Measurements from ENCODE around the gene DHODH.
"Not testable (repeated sequence)": the region's sequence is repeated elsewhere in the genome, so short reads cannot be mapped to it uniquely, and the experiment has no call there.

Gene DHODH

GRCh38 chr16:72008424-72009216 lies at the start of gene DHODH:
Gene DHODH, plus strand, starts transcription at chr16:72008744. Its CDS starts 21 bp downstream, at chr16:72008765.
- peak within 1 kb of the TSS; percentile 98 for H3K4me3 ChIP-seq (ENCODE audit: low read depth, low read length)

GRCh38 chr16:71961066-71962039 lies 47.2 kb upstream of the DHODH start:
- no peak overlapping the region for H3K4me3 ChIP-seq (ENCODE audit: low read depth, low read length)

GRCh38 chr16:71963125-71963875 lies 45.2 kb upstream of the DHODH start:
- no peak overlapping the region for H3K4me3 ChIP-seq (ENCODE audit: low read depth, low read length)

GRCh38 chr16:71965223-71965622 lies 43.3 kb upstream of the DHODH start:
- H3K4me3 ChIP-seq (ENCODE audit: low read depth, low read length) = no peak overlapping the region

GRCh38 chr16:71966932-71967331 lies 41.6 kb upstream of the DHODH start:
- no peak overlapping the region for H3K4me3 ChIP-seq (ENCODE audit: low read depth, low read length)

- H3K4me3 ChIP-seq (ENCODE audit: low read depth, low read length) = no peak overlapping the region
Measured at GRCh38 chr16:71969353-71969752, 39.2 kb upstream of the DHODH start.

- no peak overlapping the region for H3K4me3 ChIP-seq (ENCODE audit: low read depth, low read length)
Measured at GRCh38 chr16:71971571-71971970, 37.0 kb upstream of the DHODH start.

- H3K4me3 ChIP-seq (ENCODE audit: low read depth, low read length) = no peak overlapping the region
Measured at GRCh38 chr16:71972356-71972755, 36.2 kb upstream of the DHODH start.

GRCh38 chr16:71973001-71973400 lies 35.5 kb upstream of the DHODH start:
- H3K4me3 ChIP-seq (ENCODE audit: low read depth, low read length) = no peak overlapping the region

GRCh38 chr16:71974068-71974818 lies 34.3 kb upstream of the DHODH start:
- no peak overlapping the region for H3K4me3 ChIP-seq (ENCODE audit: low read depth, low read length)

GRCh38 chr16:71985262-71985974 lies 23.1 kb upstream of the DHODH start:
- no peak overlapping the region for H3K4me3 ChIP-seq (ENCODE audit: low read depth, low read length)

GRCh38 chr16:71986131-71986530 lies 22.4 kb upstream of the DHODH start:
- no peak overlapping the region for H3K4me3 ChIP-seq (ENCODE audit: low read depth, low read length)

GRCh38 chr16:71995038-71995437 lies 13.5 kb upstream of the DHODH start:
- H3K4me3 ChIP-seq (ENCODE audit: low read depth, low read length) = no peak overlapping the region

- H3K4me3 ChIP-seq (ENCODE audit: low read depth, low read length) = not testable (repeated sequence)
Measured at GRCh38 chr16:71997578-71997977, 11.0 kb upstream of the DHODH start.

GRCh38 chr16:72001180-72001874 lies 7.2 kb upstream of the DHODH start:
- no peak overlapping the region for H3K4me3 ChIP-seq (ENCODE audit: low read depth, low read length)

GRCh38 chr16:72002619-72003018 lies 5.9 kb upstream of the DHODH start:
- no peak overlapping the region for H3K4me3 ChIP-seq (ENCODE audit: low read depth, low read length)

- H3K4me3 ChIP-seq (ENCODE audit: low read depth, low read length) = not testable (repeated sequence)
Measured at GRCh38 chr16:72008065-72008423, 500 bp upstream of the DHODH start.

- no peak overlapping the region for H3K4me3 ChIP-seq (ENCODE audit: low read depth, low read length)
Measured at GRCh38 chr16:72009779-72010178, 1.2 kb downstream of the DHODH start.

- no peak overlapping the region for H3K4me3 ChIP-seq (ENCODE audit: low read depth, low read length)
Measured at GRCh38 chr16:72012607-72013006, 4.1 kb downstream of the DHODH start.

Measured in iPS-11a (cell line).